Gastroesophageal sphincter (tissue), 4 donors: ENCODE results near the gene DDTL. TPM values are rescaled to one million over a fixed set of nuclear protein-coding genes. Genes with fewer than 3 reads are reported as not detected.
A peak's percentile ranks its signal among the peaks of the same experiment; 100 is the strongest.
"Not testable (repeated sequence)": the region's sequence is repeated elsewhere in the genome, so short reads cannot be mapped to it uniquely, and the experiment has no call there.

Experiments
- ATAC-seq: fragments of 150-250 bp; one replicate; pipeline ENCODE4 v1.9.1; 2016; ENCODE audit warnings: mild to moderate bottlenecking, moderate library complexity
- H3K27ac ChIP-seq, 4 donors: fragments of 200-600 bp; sonication (generic) in 3 of 4; 1 replicate in 3 of 4; 2 replicates in 1 of 4; pipeline ENCODE4 v1.5.1; 2016 to 2019
- H3K27me3 ChIP-seq: fragments of 200-600 bp; sonication (generic); one replicate; pipeline ENCODE4 v1.5.1; 2019
- H3K36me3 ChIP-seq, 2 donors: fragments of 200-600 bp; sonication (generic); one replicate each; pipeline ENCODE4 v1.5.1; 2019; ENCODE audit warnings: control low read depth in 1 of 2
- H3K4me1 ChIP-seq, 3 donors: fragments of 200-600 bp; sonication (generic); 1 replicate in 2 of 3; 2 replicates in 1 of 3; pipeline ENCODE4 v1.5.1; 2016 to 2019; ENCODE audit warnings: control low read depth in 2 of 3
- H3K4me3 ChIP-seq, 2 donors: fragments of 200-600 bp; sonication (generic); one replicate each; pipeline ENCODE4 v1.5.1; 2019; ENCODE audit warnings: mild to moderate bottlenecking in 1 of 2, moderate library complexity in 1 of 2
- H3K9me3 ChIP-seq, 3 donors: fragments of 200-600 bp; sonication (generic); one replicate each; pipeline ENCODE4 v1.5.1; 2017 to 2019; ENCODE audit warnings: control low read depth in 2 of 3
- EP300 ChIP-seq: sonication (generic); formaldehyde crosslinking; IDR thresholded peaks from one replicate; pipeline ENCODE4 v1.6.1; 2017; ENCODE audit warnings: antibody characterized with exemption, mild to moderate bottlenecking
- POLR2A ChIP-seq, 2 donors: fragments of 450-650 bp; IDR thresholded peaks; one replicate each; pipeline ENCODE4 v1.6.1; 2017; ENCODE audit warnings: antibody characterized with exemption in 2 of 2, mild to moderate bottlenecking in 2 of 2, moderate library complexity in 1 of 2
- POLR2AphosphoS5 ChIP-seq: sonication (generic); formaldehyde crosslinking; IDR thresholded peaks from one replicate; pipeline ENCODE4 v1.6.1; 2017; ENCODE audit warnings: antibody characterized with exemption
- WGBS, 2 donors: methylation state at CpG; one replicate each; pipeline ENCODE4 v1.1.5; 2018; ENCODE audit warnings: low coverage in 1 of 2; 5-methylcytosine and 5-hydroxymethylcytosine counted together
- total RNA-seq, 4 donors: library from RNA; depleted of rRNA; stranded (reverse); fragments of >200 nt; gene quantifications; one replicate each; pipeline ENCODE4 v1.1.0, GENCODE V29; 2016
- TF ChIP-seq, protein P1 (sequence below), 4 experiments: fragments of 200-600 bp in 2 of 4; fragments of 450-650 bp in 2 of 4; sonication (generic) in 1 of 4; IDR thresholded peaks; one replicate each; pipeline ENCODE4 v1.5.1; 2017 to 2019; ENCODE audit warnings: antibody characterized with exemption in 4 of 4, mild to moderate bottlenecking in 2 of 4, moderate library complexity in 2 of 4

Gene DDTL
- 1 to 10 TPM in 2 of 4 donors, not detected in 2; 2.2 to 3.4 TPM for total RNA-seq

DNA sequence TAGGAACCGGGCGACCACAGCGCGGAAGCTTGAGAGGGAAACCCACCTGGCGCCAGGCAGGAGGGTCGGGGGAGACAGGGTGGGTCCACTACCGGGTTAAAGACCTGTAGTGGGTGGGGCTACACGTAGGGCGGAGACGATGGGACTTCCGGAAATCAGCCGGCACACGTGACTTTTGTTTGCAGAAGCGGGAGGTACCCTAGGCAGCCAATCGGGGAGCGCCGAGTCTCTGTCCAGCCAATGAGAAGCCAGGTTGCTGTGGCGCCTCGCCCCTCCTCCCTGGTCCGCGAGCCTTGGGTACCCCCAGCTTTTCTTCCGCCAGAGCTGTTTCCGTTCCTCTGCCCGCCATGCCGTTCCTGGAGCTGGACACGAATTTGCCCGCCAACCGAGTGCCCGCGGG, at the start of gene DDTL:
DDTL (plus strand) TSS at position 321 of the 400 bp plus-strand sequence; CDS start at position 348, 27 bp downstream.
- ATAC-seq, result peak; percentile 100
- no CpG with 5 or more reads among the region's 30 CpGs for WGBS, 2 donors
- H3K4me1 ChIP-seq, result peaks cover 0 to 20% (median 0%) of the 10 kb centered on the region in 3 donors
- H3K36me3 ChIP-seq, result peaks cover 0 to 26% of the 10 kb centered on the region in 2 donors
- H3K9me3 ChIP-seq, H3K27ac ChIP-seq, H3K4me3 ChIP-seq, H3K27me3 ChIP-seq: not testable (repeated sequence)

DNA sequence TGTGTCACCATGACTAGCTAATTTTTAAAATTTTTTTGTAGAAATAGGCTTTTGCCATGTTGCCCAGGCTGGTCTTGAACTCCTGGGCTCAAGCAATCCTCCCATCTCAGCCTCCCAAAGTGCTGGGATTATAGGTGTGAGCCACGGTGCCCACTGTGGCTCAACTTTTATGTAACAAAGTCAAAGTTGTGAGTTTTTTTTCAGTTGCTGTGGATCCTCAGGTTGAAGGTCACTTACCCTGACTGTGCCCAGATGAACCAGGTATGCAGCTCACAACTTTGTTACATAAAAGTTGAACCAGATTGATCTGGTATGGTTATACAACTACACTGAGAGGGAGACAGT, 46.4 kb upstream of the DDTL start:
- H3K4me3 ChIP-seq, ATAC-seq, H3K27me3 ChIP-seq, H3K9me3 ChIP-seq: not testable (repeated sequence)
- H3K4me1 ChIP-seq, result peaks cover 0 to 11% (median 0%) of the 10 kb centered on the region in 3 donors
- peak overlapping the region; percentile 45 to 74 (median 61) for H3K27ac ChIP-seq
- 100% methylated on average over 1 of the region's 1 CpG; no CpG with 5 or more reads in 1 of the 2 donors for WGBS, 2 donors
- peaks cover 0 to 21% of the 10 kb centered on the region in 2 donors for H3K36me3 ChIP-seq

DNA sequence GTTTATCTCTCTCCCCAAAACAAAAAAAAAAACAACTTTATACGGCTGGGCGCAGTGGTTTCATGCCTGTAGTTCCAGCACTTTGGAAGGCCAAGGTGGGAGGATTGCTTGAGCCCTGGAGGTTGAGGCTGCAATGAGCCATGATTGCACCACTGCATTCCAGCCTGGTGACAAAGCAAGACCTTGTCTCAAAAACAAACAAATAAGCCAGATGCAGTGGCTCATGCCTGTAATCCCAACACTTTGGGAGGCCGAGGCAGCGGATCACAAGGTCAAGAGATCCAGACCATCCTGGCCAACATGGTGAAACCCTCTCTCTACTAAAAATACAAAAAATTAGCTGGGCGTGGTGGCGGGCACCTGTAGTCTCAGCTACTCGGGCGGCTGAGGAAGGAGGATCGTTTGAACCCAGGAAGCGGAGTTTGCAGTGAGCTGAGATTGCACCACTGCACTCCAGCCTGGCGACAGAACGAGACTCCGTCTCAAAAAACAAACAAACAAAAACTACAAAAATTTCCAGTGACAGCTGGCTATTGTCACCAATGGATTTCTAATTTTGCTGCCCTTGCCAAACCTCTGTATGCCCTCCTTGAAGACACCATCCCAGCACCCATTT, 45.0 kb upstream of the DDTL start:
- peaks cover 0 to 11% (median 0%) of the 10 kb centered on the region in 3 donors for H3K4me1 ChIP-seq
- H3K36me3 ChIP-seq, result peaks cover 0 to 34% of the 10 kb centered on the region in 2 donors
- ATAC-seq, result peak; percentile 54
- H3K27ac ChIP-seq, H3K4me3 ChIP-seq, H3K27me3 ChIP-seq: not testable (repeated sequence)
- 95% methylated on average over 13 of the region's 13 CpGs; no CpG with 5 or more reads in 1 of the 2 donors for WGBS, 2 donors
- H3K9me3 ChIP-seq, result peaks cover 0 to 11% (median 0%) of the 10 kb centered on the region in 3 donors

DNA sequence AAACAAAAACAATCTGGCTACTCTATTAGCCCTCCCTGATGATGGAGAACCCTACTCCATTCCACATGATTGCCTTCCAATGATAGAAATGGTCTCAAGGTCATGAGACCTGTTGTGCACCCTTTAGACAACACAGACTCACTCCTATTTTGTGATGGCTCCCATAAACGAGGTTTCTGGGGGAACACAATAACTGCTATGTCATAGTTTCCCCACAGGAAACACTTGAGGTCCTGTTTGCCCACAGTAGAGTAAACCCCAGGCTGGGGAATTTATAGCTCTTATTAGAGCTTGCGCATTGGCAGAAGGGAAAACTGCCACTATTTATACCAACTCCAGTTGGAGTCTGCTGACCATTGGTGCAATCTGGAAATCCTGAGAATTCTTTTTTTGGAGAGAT, 43.8 kb upstream of the DDTL start:
- WGBS, 2 donors, result 67% methylated on average over 1 of the region's 2 CpGs; no CpG with 5 or more reads in 1 of the 2 donors
- Histone ChIP-seq H3K4me3 (no peak overlapping the region), H3K9me3 (peaks cover 0 to 11% (median 0%) of the 10 kb centered on the region in 3 donors), H3K27me3 (no peaks in the 10 kb centered on the region), H3K36me3 (peaks cover 0 to 36% of the 10 kb centered on the region in 2 donors), H3K27ac (no peak overlapping the region), H3K4me1 (peaks cover 0 to 11% (median 0%) of the 10 kb centered on the region in 3 donors)
- no peak for ATAC-seq
- no peak for TF ChIP-seq POLR2AphosphoS5
- no peak for TF ChIP-seq EP300
- TF ChIP-seq, protein P1, sequence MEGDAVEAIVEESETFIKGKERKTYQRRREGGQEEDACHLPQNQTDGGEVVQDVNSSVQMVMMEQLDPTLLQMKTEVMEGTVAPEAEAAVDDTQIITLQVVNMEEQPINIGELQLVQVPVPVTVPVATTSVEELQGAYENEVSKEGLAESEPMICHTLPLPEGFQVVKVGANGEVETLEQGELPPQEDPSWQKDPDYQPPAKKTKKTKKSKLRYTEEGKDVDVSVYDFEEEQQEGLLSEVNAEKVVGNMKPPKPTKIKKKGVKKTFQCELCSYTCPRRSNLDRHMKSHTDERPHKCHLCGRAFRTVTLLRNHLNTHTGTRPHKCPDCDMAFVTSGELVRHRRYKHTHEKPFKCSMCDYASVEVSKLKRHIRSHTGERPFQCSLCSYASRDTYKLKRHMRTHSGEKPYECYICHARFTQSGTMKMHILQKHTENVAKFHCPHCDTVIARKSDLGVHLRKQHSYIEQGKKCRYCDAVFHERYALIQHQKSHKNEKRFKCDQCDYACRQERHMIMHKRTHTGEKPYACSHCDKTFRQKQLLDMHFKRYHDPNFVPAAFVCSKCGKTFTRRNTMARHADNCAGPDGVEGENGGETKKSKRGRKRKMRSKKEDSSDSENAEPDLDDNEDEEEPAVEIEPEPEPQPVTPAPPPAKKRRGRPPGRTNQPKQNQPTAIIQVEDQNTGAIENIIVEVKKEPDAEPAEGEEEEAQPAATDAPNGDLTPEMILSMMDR (IDR thresholded peaks at IDR 0.05), result no peak
- TF ChIP-seq POLR2A (IDR thresholded peaks at IDR 0.05), result no peak

DNA sequence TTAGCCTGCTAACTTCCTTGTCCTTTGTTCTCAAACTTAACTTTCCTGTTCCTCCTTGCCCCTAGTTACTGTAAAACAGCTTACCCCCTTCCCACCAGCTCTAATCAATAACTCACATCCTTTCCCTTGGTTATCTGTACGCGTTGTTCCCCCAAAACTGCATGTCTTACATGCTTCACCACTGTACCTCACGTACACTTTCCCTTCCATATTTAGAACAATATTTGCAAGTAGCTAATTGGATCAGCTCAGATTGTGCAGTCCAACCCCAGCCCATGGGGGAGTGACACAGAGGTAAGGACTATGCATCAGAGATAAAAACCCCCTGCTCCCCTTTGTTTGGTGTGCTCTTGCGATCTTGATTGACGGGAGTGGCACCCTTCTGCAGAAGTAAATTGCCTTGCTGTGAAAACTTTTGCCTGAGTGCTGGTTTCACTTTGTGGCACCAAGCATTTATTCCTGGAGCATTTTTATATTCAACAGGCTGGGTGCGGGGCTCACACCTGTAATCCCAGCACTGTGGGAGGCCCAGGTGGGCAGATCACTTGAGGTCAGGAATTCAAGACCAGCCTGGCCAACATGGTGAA, 41.6 kb upstream of the DDTL start:
- 100% methylated on average over 4 of the region's 6 CpGs; no CpG with 5 or more reads in 1 of the 2 donors for WGBS, 2 donors
- H3K9me3 ChIP-seq, result peaks cover 0 to 12% (median 0%) of the 10 kb centered on the region in 3 donors
- peaks cover 0 to 2% (median 0%) of the 10 kb centered on the region in 3 donors for H3K4me1 ChIP-seq
- no peaks in the 10 kb centered on the region for H3K27me3 ChIP-seq
- H3K36me3 ChIP-seq, result peaks cover 0 to 42% of the 10 kb centered on the region in 2 donors
- no peak for ATAC-seq
- no peak overlapping the region for H3K4me3 ChIP-seq
- TF ChIP-seq, protein P1 (IDR thresholded peaks at IDR 0.05), result no peak
- TF ChIP-seq EP300 (no peak), POLR2A (IDR thresholded peaks at IDR 0.05) (no peak), POLR2AphosphoS5 (no peak)
- no peak overlapping the region for H3K27ac ChIP-seq

DNA sequence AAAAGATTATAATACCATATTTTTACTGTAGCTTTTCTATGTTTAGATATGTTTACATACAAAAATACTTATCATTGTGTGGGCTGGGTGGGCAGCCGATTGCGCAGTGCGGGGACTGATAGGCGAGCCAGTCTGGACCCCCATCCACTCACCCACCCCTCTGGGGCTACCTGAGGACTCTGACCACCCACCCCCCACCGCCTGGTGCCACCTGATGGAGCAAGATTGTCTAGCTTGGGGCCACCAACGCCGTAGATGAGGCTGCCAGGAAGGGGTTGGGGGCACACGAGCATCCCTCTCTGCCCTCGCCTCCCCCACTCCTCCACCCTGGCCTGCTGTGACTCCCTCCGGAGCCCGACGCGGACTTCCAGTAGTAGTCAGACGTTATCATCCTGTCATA, 40.1 kb upstream of the DDTL start:
- 75 to 82% methylated on average over 9 to 10 of the region's 14 CpGs for WGBS, 2 donors

More for the DNA sequence above, 40.1 kb upstream of the DDTL start:
- Histone ChIP-seq H3K4me3 (no peak overlapping the region), H3K4me1 (no peaks in the 10 kb centered on the region), H3K9me3 (peaks cover 0 to 14% (median 0%) of the 10 kb centered on the region in 3 donors), H3K36me3 (peaks cover 0 to 42% of the 10 kb centered on the region in 2 donors), H3K27ac (no peak overlapping the region), H3K27me3 (no peaks in the 10 kb centered on the region)
- TF ChIP-seq POLR2A (IDR thresholded peaks at IDR 0.05) (no peak), POLR2AphosphoS5 (no peak), EP300 (no peak)
- TF ChIP-seq, protein P1 (IDR thresholded peaks at IDR 0.05), result no peak
- no peak for ATAC-seq
